NB4 (cell line): ENCODE data around the gene ADAMTS6.

Experiments used
- CTCF ChIP-seq: IDR thresholded peaks from one replicate; pipeline ENCODE4 v1.5.1; 2012; ENCODE audit warnings: low read depth, low read length
- POLR2A ChIP-seq: IDR thresholded peaks from 2 replicates; pipeline ENCODE4 v1.6.1; 2011; ENCODE audit warnings: mild to moderate bottlenecking; ENCODE audit not compliant: insufficient read length; ENCODE audit errors: extremely low read depth

GRCh38 chr5:65120371-65120967 is 361.3 kb downstream of the ADAMTS6 start:
- no peak for TF ChIP-seq CTCF
- TF ChIP-seq POLR2A, result no peak
